ENCODE measurements around the gene LONP2. TPM values are rescaled to one million over a fixed set of nuclear protein-coding genes. Genes with fewer than 3 reads are reported as not detected.

The LONP2 gene
- polyA plus RNA-seq, 1 donor from 2014 or later = 38.6 TPM

- no peak for TF ChIP-seq CTCF (IDR thresholded peaks at IDR 0.05; ENCODE audit: poor library complexity, severe bottlenecking)
Observed at GRCh38 chr16:48321317-48322036, 77.4 kb downstream of the LONP2 start (continued).

GRCh38 chr16:48323783-48324775, 80.0 kb downstream of the LONP2 start:
- Histone ChIP-seq H3K27ac (ENCODE audit: low read length) (no peak overlapping the region), H3K4me3 (ENCODE audit: low read length) (no peak overlapping the region), H3K9ac (ENCODE audit: low read length) (no peak overlapping the region), H3K27me3 (ENCODE audit: insufficient read depth, low read depth, low read length) (no peaks in the 10 kb centered on the region), H3K9me3 (ENCODE audit: low read length) (no peaks in the 10 kb centered on the region), H3K4me2 (ENCODE audit: low read length) (no peak overlapping the region), H4K20me1 (ENCODE audit: insufficient read depth) (no peaks in the 10 kb centered on the region), H3F3A (ENCODE audit: insufficient read depth, low read length, poor library complexity, severe bottlenecking) (no peaks in the 10 kb centered on the region), H3K79me2 (replicated peaks; ENCODE audit: insufficient read depth, low read length) (no peaks in the 10 kb centered on the region), H3K36me3 (ENCODE audit: insufficient read depth, low read length) (no peaks in the 10 kb centered on the region), H2AFZ (ENCODE audit: low read depth, low read length) (no peak overlapping the region), H3K9me2 (ENCODE audit: insufficient read depth, low read length) (no peaks in the 10 kb centered on the region)
- no peak for TF ChIP-seq CTCF (IDR thresholded peaks at IDR 0.05; ENCODE audit: poor library complexity, severe bottlenecking)
- no peak for TF ChIP-seq SMC3 (conservative IDR thresholded peaks at IDR 0.05; ENCODE audit: poor library complexity)
- no peak for TF ChIP-seq TAF1 (IDR thresholded peaks at IDR 0.05; ENCODE audit: low read depth)
- TF ChIP-seq RAD21 (conservative IDR thresholded peaks at IDR 0.05) = no peak
- no peak for TF ChIP-seq EZH2 (IDR thresholded peaks at IDR 0.05; ENCODE audit: borderline replicate concordance, insufficient read depth, low read length, poor library complexity, severe bottlenecking)

GRCh38 chr16:48326915-48327314, 82.8 kb downstream of the LONP2 start:
- H3K27ac ChIP-seq (ENCODE audit: low read length) = no peak overlapping the region
- no peaks in the 10 kb centered on the region for H3K36me3 ChIP-seq (ENCODE audit: insufficient read depth, low read length)
- no peaks in the 10 kb centered on the region for H3K9me3 ChIP-seq (ENCODE audit: low read length)
- no peaks in the 10 kb centered on the region for H3F3A ChIP-seq (ENCODE audit: insufficient read depth, low read length, poor library complexity, severe bottlenecking)
- H3K9ac ChIP-seq (ENCODE audit: low read length) = no peak overlapping the region
- no peak overlapping the region for H3K4me2 ChIP-seq (ENCODE audit: low read length)
- TF ChIP-seq RAD21 (conservative IDR thresholded peaks at IDR 0.05) (no peak), REST (IDR thresholded peaks at IDR 0.05; ENCODE audit: borderline replicate concordance) (no peak), MXI1 (conservative IDR thresholded peaks at IDR 0.05; ENCODE audit: poor library complexity, severe bottlenecking) (no peak), EP300 (conservative IDR thresholded peaks at IDR 0.05; ENCODE audit: poor library complexity, severe bottlenecking) (no peak), EZH2 (IDR thresholded peaks at IDR 0.05; ENCODE audit: borderline replicate concordance, insufficient read depth, low read length, poor library complexity, severe bottlenecking) (no peak), TAF1 (IDR thresholded peaks at IDR 0.05; ENCODE audit: low read depth) (no peak)
- H3K9me2 ChIP-seq (ENCODE audit: insufficient read depth, low read length) = no peaks in the 10 kb centered on the region
- no peaks in the 10 kb centered on the region for H3K27me3 ChIP-seq (ENCODE audit: insufficient read depth, low read depth, low read length)
- no peak overlapping the region for H3K4me3 ChIP-seq (ENCODE audit: low read length)
- H3K79me2 ChIP-seq (replicated peaks; ENCODE audit: insufficient read depth, low read length) = no peaks in the 10 kb centered on the region
- no peak overlapping the region for H2AFZ ChIP-seq (ENCODE audit: low read depth, low read length)
- no peaks in the 10 kb centered on the region for H4K20me1 ChIP-seq (ENCODE audit: insufficient read depth)

Data from neural cell (in vitro differentiated cells).